ENCODE data around the gene RCHY1. TPM values are rescaled to one million over a fixed set of nuclear protein-coding genes. Genes with fewer than 3 reads are reported as not detected.

Gene RCHY1
- polyA plus RNA-seq, 4 donors: 42.7 to 57.1 (median 49.2) TPM

GRCh38 chr4:75432683-75433082, 81.5 kb downstream of the RCHY1 start:
- no peak for DNase-seq (ENCODE audit: low read depth in 4 of 4, low spot score in 3 of 4)

GRCh38 chr4:75429208-75429607, 85.0 kb downstream of the RCHY1 start:
- no peak for DNase-seq (ENCODE audit: low read depth in 4 of 4, low spot score in 3 of 4)

Other genes starting within 250 kb of the RCHY1 start
- gene THAP6, start 70 bp upstream of the RCHY1 start, polyA plus RNA-seq (ENCODE audit: insufficient read length in 4 of 4): 10 to 100 TPM; 17.9 to 30.0 (median 20.6) TPM
- gene ODAPH, start 41.7 kb upstream of the RCHY1 start, polyA plus RNA-seq (ENCODE audit: insufficient read length in 4 of 4): under 1 TPM in 2 of 4 donors, not detected in 2; 0.21 to 0.26 TPM
- 10 to 100 TPM in 3 of 4 donors, under 1 TPM in 1; 0.68 to 15.2 (median 12.2) TPM for gene CDKL2, start 116.1 kb upstream of the RCHY1 start, polyA plus RNA-seq (ENCODE audit: insufficient read length in 4 of 4)
- 100 to 1,000 TPM; 123 to 198 (median 163) TPM for gene G3BP2, start 159.0 kb upstream of the RCHY1 start, polyA plus RNA-seq (ENCODE audit: insufficient read length in 4 of 4)
- 10 to 100 TPM; 75.4 to 97.6 (median 87.9) TPM for gene USO1, start 210.2 kb upstream of the RCHY1 start, polyA plus RNA-seq (ENCODE audit: insufficient read length in 4 of 4)